ENCODE results near the gene PRR20E.
"Not testable (repeated sequence)": the region's sequence is repeated elsewhere in the genome, so short reads cannot be mapped to it uniquely, and the experiment has no call there.

PRR20E gene

GRCh38 chr13:57138988-57139387, 28.0 kb upstream of the PRR20E start:
- H3K36me3 ChIP-seq (ENCODE audit: control insufficient read depth, insufficient read depth, low read length), result no peaks in the 10 kb centered on the region
- no peak overlapping the region for H3K9ac ChIP-seq
- no peaks in the 10 kb centered on the region for H3K27me3 ChIP-seq (ENCODE audit: control insufficient read depth, insufficient read depth, low read length)
- no peak overlapping the region for H3K27ac ChIP-seq
- H2AFZ ChIP-seq, result no peak overlapping the region
- no peak overlapping the region for H3K4me2 ChIP-seq (ENCODE audit: low read length)
- no peaks in the 10 kb centered on the region for H3K4me1 ChIP-seq
- no peak for TF ChIP-seq CTCF (IDR thresholded peaks at IDR 0.05)
- no peaks in the 10 kb centered on the region for H3K9me3 ChIP-seq (ENCODE audit: control insufficient read depth, low read length)
- no peak overlapping the region for H3K4me3 ChIP-seq (ENCODE audit: low read depth, low read length)
- H3K79me2 ChIP-seq, result no peaks in the 10 kb centered on the region

- H3K27ac ChIP-seq; H3K79me2 ChIP-seq; H2AFZ ChIP-seq; H3K4me1 ChIP-seq; H3K4me3 ChIP-seq (ENCODE audit: low read depth, low read length); H3K36me3 ChIP-seq (ENCODE audit: control insufficient read depth, insufficient read depth, low read length); H3K9me3 ChIP-seq (ENCODE audit: control insufficient read depth, low read length); H3K27me3 ChIP-seq (ENCODE audit: control insufficient read depth, insufficient read depth, low read length); H3K4me2 ChIP-seq (ENCODE audit: low read length); H3K9ac ChIP-seq: not testable (repeated sequence)
Observed at GRCh38 chr13:57139781-57140180, 27.2 kb upstream of the PRR20E start.

- H3K4me2 ChIP-seq (ENCODE audit: low read length); H3K9me3 ChIP-seq (ENCODE audit: control insufficient read depth, low read length): not testable (repeated sequence)
Observed at GRCh38 chr13:57140235-57140968, 26.6 kb upstream of the PRR20E start, which contains the start of gene PRR20A. PRR20A (plus strand) TSS chr13:57140918; CDS start chr13:57141305, 387 bp downstream.

GRCh38 chr13:57147188-57147587, 19.8 kb upstream of the PRR20E start, which contains the start of gene PRR20B:
PRR20B (plus strand) TSS chr13:57147488; CDS start chr13:57147875, 387 bp downstream.
- not testable (repeated sequence) for H3K9me3 ChIP-seq (ENCODE audit: control insufficient read depth, low read length); H3K4me2 ChIP-seq (ENCODE audit: low read length); H3K4me3 ChIP-seq (ENCODE audit: low read depth, low read length); H3K27ac ChIP-seq; H2AFZ ChIP-seq; H3K79me2 ChIP-seq; H3K4me1 ChIP-seq; H3K36me3 ChIP-seq (ENCODE audit: control insufficient read depth, insufficient read depth, low read length); H3K9ac ChIP-seq; H3K27me3 ChIP-seq (ENCODE audit: control insufficient read depth, insufficient read depth, low read length)

More at GRCh38 chr13:57140235-57140968, 26.6 kb upstream of the PRR20E start, which contains the start of gene PRR20A:
- not testable (repeated sequence) for H3K79me2 ChIP-seq; H3K27me3 ChIP-seq (ENCODE audit: control insufficient read depth, insufficient read depth, low read length); H3K36me3 ChIP-seq (ENCODE audit: control insufficient read depth, insufficient read depth, low read length); H3K27ac ChIP-seq; H3K4me1 ChIP-seq; H3K9ac ChIP-seq; H3K4me3 ChIP-seq (ENCODE audit: low read depth, low read length); H2AFZ ChIP-seq

- not testable (repeated sequence) for H3K27me3 ChIP-seq (ENCODE audit: control insufficient read depth, insufficient read depth, low read length); H3K4me2 ChIP-seq (ENCODE audit: low read length); H2AFZ ChIP-seq; H3K27ac ChIP-seq; H3K79me2 ChIP-seq; H3K4me3 ChIP-seq (ENCODE audit: low read depth, low read length); H3K9me3 ChIP-seq (ENCODE audit: control insufficient read depth, low read length); H3K9ac ChIP-seq; H3K36me3 ChIP-seq (ENCODE audit: control insufficient read depth, insufficient read depth, low read length); H3K4me1 ChIP-seq
Observed at GRCh38 chr13:57148106-57148505, 18.9 kb upstream of the PRR20E start.

GRCh38 chr13:57153761-57154160, 13.2 kb upstream of the PRR20E start, which contains the start of gene PRR20C:
PRR20C (plus strand) TSS chr13:57154061; CDS start chr13:57154448, 387 bp downstream.
- not testable (repeated sequence) for H3K4me2 ChIP-seq (ENCODE audit: low read length); H3K27ac ChIP-seq; H3K36me3 ChIP-seq (ENCODE audit: control insufficient read depth, insufficient read depth, low read length); H3K79me2 ChIP-seq; H3K4me1 ChIP-seq; H3K9me3 ChIP-seq (ENCODE audit: control insufficient read depth, low read length); H3K27me3 ChIP-seq (ENCODE audit: control insufficient read depth, insufficient read depth, low read length); H3K4me3 ChIP-seq (ENCODE audit: low read depth, low read length); H3K9ac ChIP-seq; H2AFZ ChIP-seq

- not testable (repeated sequence) for H3K27ac ChIP-seq; H3K79me2 ChIP-seq; H3K4me1 ChIP-seq; H3K4me2 ChIP-seq (ENCODE audit: low read length); H3K27me3 ChIP-seq (ENCODE audit: control insufficient read depth, insufficient read depth, low read length); H3K4me3 ChIP-seq (ENCODE audit: low read depth, low read length); H3K9ac ChIP-seq; H3K9me3 ChIP-seq (ENCODE audit: control insufficient read depth, low read length); H2AFZ ChIP-seq; H3K36me3 ChIP-seq (ENCODE audit: control insufficient read depth, insufficient read depth, low read length)
Observed at GRCh38 chr13:57160332-57160731, 6.7 kb upstream of the PRR20E start, which contains the start of gene PRR20D. PRR20D (plus strand) TSS chr13:57160632; CDS start chr13:57161019, 387 bp downstream.

Measured in parathyroid adenoma (tissue), 2 donors.